H9 (cell line): Measurements from ENCODE around the gene H2BK1. TPM values are rescaled to one million over a fixed set of nuclear protein-coding genes. Genes with fewer than 3 reads are reported as not detected.

ENCODE experiments used
- DNase-seq: peaks from one replicate; pipeline ENCODE4 v3.0.0-alpha.2; 2017
- H2AFZ ChIP-seq: one replicate; pipeline ENCODE4 v1.6.1; 2013; ENCODE audit warnings: mild to moderate bottlenecking, low read length, control low read depth, moderate library complexity
- H2AK5ac ChIP-seq: 2 replicates; pipeline ENCODE4 v1.6.1; 2013; ENCODE audit warnings: low read length, control low read depth, mixed read lengths; ENCODE audit not compliant: insufficient read length
- H2BK120ac ChIP-seq: one replicate; pipeline ENCODE4 v1.6.1; 2013; ENCODE audit warnings: low read depth, mild to moderate bottlenecking, low read length, control low read depth, inconsistent platforms; ENCODE audit not compliant: poor library complexity, severe bottlenecking
- H2BK12ac ChIP-seq: 2 replicates; pipeline ENCODE4 v1.6.1; 2013; ENCODE audit warnings: low read length, control low read depth, mixed read lengths, low read depth; ENCODE audit not compliant: insufficient read length
- H2BK15ac ChIP-seq: 2 replicates; pipeline ENCODE4 v1.6.1; 2013; ENCODE audit warnings: low read depth, low read length, control low read depth
- H2BK20ac ChIP-seq: one replicate; pipeline ENCODE4 v1.6.1; 2013; ENCODE audit warnings: low read depth, mild to moderate bottlenecking, low read length, control low read depth, inconsistent platforms; ENCODE audit not compliant: poor library complexity, severe bottlenecking
- H2BK5ac ChIP-seq: 2 replicates; pipeline ENCODE4 v1.6.1; 2013; ENCODE audit warnings: low read length, control low read depth, mixed read lengths; ENCODE audit not compliant: insufficient read length
- H3K14ac ChIP-seq: 2 replicates; pipeline ENCODE4 v1.6.1; 2013; ENCODE audit warnings: low read length, control low read depth; ENCODE audit not compliant: insufficient read depth
- H3K18ac ChIP-seq: 2 replicates; pipeline ENCODE4 v1.6.1; 2013; ENCODE audit warnings: low read depth, mild to moderate bottlenecking, mixed read lengths, low read length, control low read depth; ENCODE audit not compliant: insufficient read length
- H3K23ac ChIP-seq: 2 replicates; pipeline ENCODE4 v1.6.1; 2013; ENCODE audit warnings: low read length, control low read depth, mixed read lengths, low read depth; ENCODE audit not compliant: insufficient read length
- H3K23me2 ChIP-seq: 2 replicates; pipeline ENCODE4 v1.6.1; 2013; ENCODE audit warnings: low read depth, mild to moderate bottlenecking, mixed read lengths, low read length, control low read depth; ENCODE audit not compliant: insufficient read length, poor library complexity, severe bottlenecking
- H3K27ac ChIP-seq: 2 replicates; pipeline ENCODE4 v1.5.1; 2013; ENCODE audit warnings: low read length, control low read depth, mixed read lengths, low read depth; ENCODE audit not compliant: insufficient read length
- H3K27me3 ChIP-seq: 2 replicates; pipeline ENCODE4 v1.6.1; 2013; ENCODE audit warnings: low read length, control low read depth, inconsistent platforms; ENCODE audit not compliant: insufficient read depth
- H3K4ac ChIP-seq: 2 replicates; pipeline ENCODE4 v1.6.1; 2013; ENCODE audit warnings: low read depth, mild to moderate bottlenecking, control low read depth, inconsistent platforms, low read length, moderate library complexity
- H3K4me1 ChIP-seq: 2 replicates; pipeline ENCODE4 v1.6.1; 2013; ENCODE audit warnings: low read length, control low read depth, inconsistent platforms; ENCODE audit not compliant: insufficient read depth
- H3K4me2 ChIP-seq: 2 replicates; pipeline ENCODE4 v1.6.1; 2013; ENCODE audit warnings: low read length, control low read depth, mixed read lengths; ENCODE audit not compliant: insufficient read length, insufficient read depth
- H3K56ac ChIP-seq: 2 replicates; pipeline ENCODE4 v1.6.1; 2013; ENCODE audit warnings: low read depth, mild to moderate bottlenecking, mixed read lengths, low read length, control low read depth; ENCODE audit not compliant: insufficient read length
- H3K79me1 ChIP-seq: 2 replicates; pipeline ENCODE4 v1.6.1; 2013; ENCODE audit warnings: low read depth, mild to moderate bottlenecking, moderate library complexity, low read length, control low read depth, inconsistent platforms; ENCODE audit not compliant: insufficient read depth, poor library complexity, severe bottlenecking
- H3K79me2 ChIP-seq: 2 replicates; pipeline ENCODE4 v1.6.1; 2013; ENCODE audit warnings: low read length, control low read depth, inconsistent platforms; ENCODE audit not compliant: insufficient read depth
- H3K9ac ChIP-seq: 2 replicates; pipeline ENCODE4 v1.6.1; 2013; ENCODE audit warnings: low read length, control low read depth, mixed read lengths; ENCODE audit not compliant: insufficient read length; ENCODE audit errors: extremely low read depth
- H3K9me3 ChIP-seq: one replicate; pipeline ENCODE4 v1.6.1; 2013; ENCODE audit warnings: low read depth, low read length, inconsistent platforms; ENCODE audit not compliant: control insufficient read depth
- H3T11ph ChIP-seq: one replicate; pipeline ENCODE4 v1.6.1; 2013; ENCODE audit warnings: mild to moderate bottlenecking, low read length, control low read depth, inconsistent platforms
- H4K20me1 ChIP-seq: one replicate; pipeline ENCODE4 v1.6.1; 2013; ENCODE audit not compliant: control insufficient read depth, insufficient read length, insufficient read depth
- H4K5ac ChIP-seq: 2 replicates; pipeline ENCODE4 v1.6.1; 2013; ENCODE audit warnings: low read depth, mild to moderate bottlenecking, mixed read lengths, low read length, control low read depth; ENCODE audit not compliant: insufficient read length
- H4K8ac ChIP-seq: replicated peaks from 2 replicates; pipeline ENCODE4 v1.6.1; 2013; ENCODE audit warnings: low read length, control low read depth, mixed read lengths, low read depth; ENCODE audit not compliant: insufficient read length
- H4K91ac ChIP-seq: 2 replicates; pipeline ENCODE4 v1.6.1; 2013; ENCODE audit warnings: low read depth, mild to moderate bottlenecking, moderate library complexity, mixed read lengths, low read length, control low read depth; ENCODE audit not compliant: insufficient read length
- H3K27ac Mint-ChIP-seq, 3 experiments: 2 replicates in 2 of 3; 3 replicates in 1 of 3; pipeline ENCODE4 v1.8.0; 2020 to 2021; ENCODE audit warnings: mixed read lengths in 3 of 3, mild to moderate bottlenecking in 1 of 3, moderate library complexity in 1 of 3
- H3K27me3 Mint-ChIP-seq: 2 replicates; pipeline ENCODE4 v1.8.0; 2021; ENCODE audit warnings: low read depth, mild to moderate bottlenecking, moderate library complexity, mixed read lengths
- H3K36me3 Mint-ChIP-seq, 3 experiments: 2 replicates in 2 of 3; 3 replicates in 1 of 3; pipeline ENCODE4 v1.8.0; 2020 to 2021; ENCODE audit warnings: low read depth in 3 of 3, mixed read lengths in 3 of 3; ENCODE audit not compliant: insufficient read depth in 1 of 3
- H3K4me1 Mint-ChIP-seq, 2 experiments: 2 replicates each; pipeline ENCODE4 v1.8.0; 2020; ENCODE audit warnings: mixed read lengths in 2 of 2
- H3K4me3 Mint-ChIP-seq, 2 experiments: 2 replicates in 1 of 2; 3 replicates in 1 of 2; pipeline ENCODE4 v1.8.0; 2020 to 2021; ENCODE audit warnings: mild to moderate bottlenecking in 2 of 2, mixed read lengths in 2 of 2, moderate library complexity in 1 of 2
- H3K9me3 Mint-ChIP-seq, 2 experiments: 2 replicates in 1 of 2; 3 replicates in 1 of 2; pipeline ENCODE4 v1.8.0; 2020; ENCODE audit warnings: mild to moderate bottlenecking in 2 of 2, mixed read lengths in 2 of 2, moderate library complexity in 1 of 2
- CTCF ChIP-seq: fragments of 200-600 bp; sonication (generic); conservative IDR thresholded peaks from 3 replicates; pipeline ENCODE4 v1.8.0; 2021; ENCODE audit warnings: antibody characterized with exemption, mild to moderate bottlenecking
- WGBS: extraction: QIAGEN DNeasy Blood & Tissue Kit; methylation state at CpG from one replicate; pipeline ENCODE4 v1.1.7; 2013; ENCODE audit warnings: missing lambda C conversion rate, low lambda C conversion rate, mixed read lengths; ENCODE audit not compliant: insufficient read length; ENCODE audit errors: extremely low coverage; 5-methylcytosine and 5-hydroxymethylcytosine counted together
- total RNA-seq: library from RNA; stranded (reverse); gene quantifications from 2 replicates; pipeline ENCODE4 v1.2.1, GENCODE V29; 2021

H2BK1 gene
- total RNA-seq, 1 experiment from 2014 or later, result not detected

GRCh38 chr7:151240942-151241754, 30.9 kb upstream of the H2BK1 start:
- Histone ChIP-seq H3K9me3 (no peaks in the 10 kb centered on the region), H2AFZ (no peak overlapping the region), H3K23ac (no peak overlapping the region), H4K5ac (no peak overlapping the region), H3K27me3 (no peaks in the 10 kb centered on the region; the same call in 1 of the 2 replicates), H2AK5ac (no peak overlapping the region), H3K79me1 (no peaks in the 10 kb centered on the region), H3K79me2 (no peaks in the 10 kb centered on the region), H3K14ac (no peak overlapping the region; the same call in 1 of the 2 replicates), H3K27ac (no peak overlapping the region), H3K4me1 (no peaks in the 10 kb centered on the region), H4K8ac (no peak overlapping the region), H2BK120ac (no peak overlapping the region), H3T11ph (no peak overlapping the region), H3K4me2 (no peak overlapping the region), H2BK15ac (no peak overlapping the region), H4K91ac (no peak overlapping the region), H3K23me2 (no peaks in the 10 kb centered on the region), H2BK5ac (no peak overlapping the region), H3K56ac (no peak overlapping the region), H2BK12ac (no peak overlapping the region), H3K18ac (no peak overlapping the region), H4K20me1 (no peaks in the 10 kb centered on the region), H2BK20ac (no peak overlapping the region), H3K9ac (no peak overlapping the region), H3K4ac (no peak overlapping the region)
- Mint-ChIP-seq H3K27ac (peak overlapping the region in 2 of 3 experiments; percentile 47 to 53; a peak in 3 of 7 replicates), H3K36me3 (peaks cover 2 to 15% (median 10%) of the 10 kb centered on the region in 3 experiments; a peak in 6 of 7 replicates), H3K9me3 (no peaks in the 10 kb centered on the region; a peak in 1 of 5 replicates), H3K27me3 (peaks cover 25% of the 10 kb centered on the region), H3K4me1 (peaks cover 22 to 28% of the 10 kb centered on the region in 2 experiments), H3K4me3 (no peak overlapping the region)
- no CpG with 5 or more reads among the region's 7 CpGs for WGBS
- no peak for DNase-seq
- TF ChIP-seq CTCF, result no peak
